HG03060 (cell line): Measurements from ENCODE around the gene HMCN1.

ENCODE experiments used
- ATAC-seq: cut with Tn5 transposase; IDR thresholded peaks from one replicate; pipeline ENCODE4 v1.9.1; 2021; ENCODE audit warnings: low read depth, moderate number of reproducible peaks; ENCODE audit not compliant: unreplicated experiment

The HMCN1 gene

DNA sequence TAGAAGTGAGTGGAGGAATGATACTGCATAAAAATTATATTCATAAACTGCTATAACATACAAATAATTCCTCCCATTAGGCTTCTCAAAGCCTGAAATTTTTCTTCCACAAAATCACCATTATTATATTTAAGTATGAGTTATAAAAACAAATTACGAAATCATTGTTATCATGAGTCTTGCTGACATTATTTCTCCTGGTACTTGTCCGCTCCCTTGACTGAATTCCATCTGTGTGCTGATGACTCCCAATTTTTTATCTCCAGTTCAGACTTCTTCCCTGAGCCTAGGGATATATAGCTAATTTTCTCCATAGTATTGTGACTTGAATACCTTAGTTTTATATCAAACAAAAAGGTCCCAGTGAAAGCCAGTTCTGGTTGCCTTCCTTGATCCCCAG, 268.2 kb downstream of the HMCN1 start:
- ATAC-seq = no peak

DNA sequence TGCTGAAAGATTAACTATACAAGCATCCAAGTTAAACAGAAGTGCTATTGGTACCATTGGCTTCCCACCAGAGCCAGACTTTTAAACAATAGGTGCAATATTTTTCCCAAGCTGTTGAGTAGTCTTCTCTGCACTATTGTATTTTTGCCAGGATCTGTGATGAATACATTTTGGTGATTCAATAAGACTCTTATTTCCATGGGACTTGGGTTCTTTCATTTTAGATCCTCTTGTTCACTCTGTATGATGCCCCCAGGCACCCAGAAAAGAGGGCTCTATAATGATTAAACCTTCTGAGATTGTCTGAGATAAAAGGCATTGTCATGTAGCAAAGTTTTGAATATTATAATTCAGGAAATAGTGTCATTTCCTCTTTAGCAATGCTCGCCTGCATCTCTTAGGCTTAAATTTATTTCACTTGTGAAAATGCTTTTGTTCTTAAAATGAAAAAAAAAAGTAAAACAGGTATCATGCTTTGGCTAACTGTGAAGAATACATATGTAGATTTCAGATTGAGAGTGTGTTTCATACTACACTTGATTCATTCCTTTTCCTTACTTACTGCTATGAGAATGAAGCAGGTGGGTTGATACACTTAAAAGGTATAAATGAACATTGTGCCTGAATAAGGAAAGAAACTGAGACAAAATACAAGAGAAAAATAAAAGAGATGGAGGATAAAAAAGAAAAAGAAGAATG, 275.0 kb downstream of the HMCN1 start:
- ATAC-seq = no peak

DNA sequence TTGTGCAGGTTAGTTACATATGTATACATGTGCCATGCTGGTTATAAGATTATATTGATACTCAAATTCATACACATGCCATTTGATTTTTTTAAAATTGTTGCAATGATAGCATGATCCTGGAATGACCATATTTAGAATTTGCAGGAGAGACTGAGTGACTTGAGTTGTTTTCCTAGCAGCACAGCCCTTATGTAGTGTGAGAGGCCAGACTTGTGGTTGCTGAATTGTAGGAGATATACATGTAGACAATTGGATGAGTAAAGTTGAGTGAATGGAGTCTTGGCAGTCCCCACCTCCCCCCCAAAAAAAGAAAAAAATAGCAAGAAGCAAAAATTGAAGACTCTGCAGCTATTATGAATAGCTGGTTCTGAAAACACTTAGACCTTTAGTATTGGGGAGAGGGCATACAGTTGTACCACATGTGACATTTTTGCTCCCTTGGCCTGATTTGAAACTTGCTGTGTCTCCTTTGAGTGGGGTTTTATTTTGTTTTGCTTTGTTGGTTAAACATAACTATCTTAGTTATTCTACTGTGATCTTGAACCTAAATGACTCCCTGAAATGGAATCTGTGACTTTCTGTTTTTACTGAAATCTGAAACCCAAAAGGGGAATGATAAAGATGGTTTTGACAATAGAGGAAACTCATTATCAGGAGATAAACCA, 280.3 kb downstream of the HMCN1 start:
- ATAC-seq = no peak

DNA sequence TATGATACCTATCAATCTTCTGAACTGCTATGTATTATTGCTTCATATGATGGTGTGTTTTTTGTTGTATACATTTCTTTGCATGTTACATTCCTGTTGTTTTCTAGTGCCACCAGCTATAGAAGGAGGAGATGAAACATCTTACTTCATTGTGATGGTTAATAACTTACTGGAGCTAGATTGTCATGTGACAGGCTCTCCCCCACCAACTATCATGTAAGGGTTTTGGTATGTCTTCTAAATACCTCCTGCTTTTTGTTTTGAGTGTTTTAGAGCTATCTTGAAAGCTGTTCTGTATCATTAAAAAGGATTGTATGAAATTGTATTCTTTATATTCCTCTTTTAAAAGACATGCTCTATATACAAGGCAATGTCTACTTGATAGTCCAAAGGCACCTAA, 282.7 kb downstream of the HMCN1 start:
- no peak for ATAC-seq

DNA sequence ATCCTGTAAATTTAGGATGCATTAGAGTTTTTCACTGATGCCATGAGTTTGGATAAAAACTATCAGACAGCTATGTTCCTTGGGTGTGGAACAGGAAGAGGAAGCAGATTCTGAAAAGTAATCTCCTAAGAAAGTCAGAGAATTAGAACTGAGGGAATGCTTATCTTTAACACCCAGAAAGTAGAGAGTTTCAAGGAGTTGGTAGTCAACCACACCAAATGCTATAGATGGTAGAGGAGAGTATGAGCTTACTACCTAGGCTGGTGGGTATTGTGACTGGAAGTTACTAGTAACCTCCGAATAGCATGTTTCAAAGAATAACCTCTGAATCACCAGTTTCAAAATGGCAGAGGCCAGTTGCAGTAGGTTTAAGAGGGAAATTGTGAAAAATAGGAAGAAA, 288.0 kb downstream of the HMCN1 start:
- no peak for ATAC-seq

DNA sequence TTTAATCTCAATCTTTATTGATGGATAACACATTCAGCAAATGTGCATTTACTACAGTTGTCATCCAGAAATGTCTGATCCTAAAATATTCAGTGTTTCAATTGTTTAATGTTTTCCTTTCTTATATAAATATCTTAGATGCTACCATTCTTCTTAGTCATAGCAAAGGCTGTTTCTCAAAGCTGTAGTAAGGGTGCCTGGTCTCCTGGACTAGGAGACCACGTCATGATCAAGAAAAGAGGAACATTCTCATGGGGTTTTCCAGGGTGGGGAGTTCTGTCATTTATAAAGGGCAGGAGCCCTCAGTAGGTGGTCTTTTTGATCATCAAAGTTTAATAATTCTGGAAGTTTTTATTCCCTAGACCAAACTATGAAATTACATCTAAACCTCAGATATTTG, 292.8 kb downstream of the HMCN1 start:
- ATAC-seq = no peak

DNA sequence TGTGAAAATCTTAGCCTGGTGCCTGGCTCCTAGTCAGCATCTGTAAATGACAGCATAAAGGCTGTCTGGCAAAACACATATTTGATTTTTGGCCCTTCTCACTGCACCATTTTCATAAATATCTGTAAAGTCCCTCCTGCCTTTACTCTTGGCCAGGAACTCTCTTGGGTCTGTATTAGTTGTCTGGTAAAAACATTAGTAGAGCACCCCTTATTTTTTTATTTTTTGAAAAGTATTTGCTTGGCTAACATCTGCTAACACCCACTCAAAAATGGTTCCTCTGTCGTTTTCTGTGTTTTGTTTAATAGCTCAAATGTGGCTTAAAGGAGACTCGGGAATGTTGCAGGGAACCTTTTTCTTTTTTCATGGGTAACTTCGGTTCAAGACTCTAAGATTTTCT, 293.4 kb downstream of the HMCN1 start:
- no peak for ATAC-seq

DNA sequence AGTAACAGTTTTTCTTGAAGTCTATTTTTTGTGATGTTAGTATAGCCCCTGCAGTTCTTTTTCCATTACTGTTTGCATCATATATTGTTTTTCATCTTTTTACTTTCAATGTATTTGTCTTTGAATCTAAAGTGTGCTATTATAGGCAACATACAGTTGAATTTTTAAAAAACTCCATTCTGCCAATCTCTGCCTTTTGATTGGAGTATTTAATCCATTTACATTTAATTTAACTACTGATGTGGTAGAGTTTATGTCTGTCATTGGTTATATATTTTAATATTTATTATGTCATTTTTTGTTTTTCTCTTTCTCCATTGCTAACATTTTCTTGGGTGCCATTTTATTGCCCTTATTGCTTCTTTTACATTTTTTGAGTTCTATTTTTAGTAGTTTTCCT, 296.3 kb downstream of the HMCN1 start:
- no peak for ATAC-seq

DNA sequence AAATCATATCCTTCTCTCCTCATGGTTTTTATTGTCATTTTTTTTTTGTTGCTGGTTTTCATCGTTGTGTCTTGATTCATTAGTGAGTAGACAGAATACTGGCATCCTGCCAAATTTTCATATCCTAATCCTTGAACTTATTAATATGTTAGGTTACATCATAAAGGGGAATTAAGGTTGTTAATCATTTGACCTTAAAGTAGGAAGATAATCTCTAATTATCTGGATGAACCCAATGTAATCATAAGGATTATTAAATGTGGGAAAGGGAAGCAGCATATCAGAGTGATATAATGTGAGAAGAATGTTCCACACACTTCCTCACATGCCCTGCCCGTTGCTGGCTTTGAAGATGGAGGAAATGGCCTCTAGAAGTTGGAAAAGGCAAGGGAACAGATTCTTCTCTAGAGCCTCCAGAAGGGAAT, 299.7 kb downstream of the HMCN1 start:
- ATAC-seq = no peak

DNA sequence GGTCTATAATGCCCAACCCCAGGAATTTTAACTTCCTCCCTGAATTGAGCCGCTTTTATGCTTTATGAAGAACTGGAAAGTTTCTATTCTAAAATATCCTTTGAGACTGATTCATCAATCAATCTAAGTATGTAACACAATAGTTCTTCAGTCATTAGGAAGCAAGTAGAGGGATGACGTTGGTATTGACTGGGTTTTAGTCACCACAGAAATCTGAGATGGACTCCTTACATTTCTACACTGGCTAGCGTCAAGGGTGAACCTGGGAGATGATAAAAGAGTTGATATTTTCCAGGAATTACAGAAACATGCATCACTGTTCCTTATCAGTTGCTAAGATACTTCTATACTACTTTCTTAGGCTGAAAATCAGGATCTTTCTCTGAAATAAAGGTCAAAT, 308.0 kb downstream of the HMCN1 start:
- ATAC-seq = no peak

DNA sequence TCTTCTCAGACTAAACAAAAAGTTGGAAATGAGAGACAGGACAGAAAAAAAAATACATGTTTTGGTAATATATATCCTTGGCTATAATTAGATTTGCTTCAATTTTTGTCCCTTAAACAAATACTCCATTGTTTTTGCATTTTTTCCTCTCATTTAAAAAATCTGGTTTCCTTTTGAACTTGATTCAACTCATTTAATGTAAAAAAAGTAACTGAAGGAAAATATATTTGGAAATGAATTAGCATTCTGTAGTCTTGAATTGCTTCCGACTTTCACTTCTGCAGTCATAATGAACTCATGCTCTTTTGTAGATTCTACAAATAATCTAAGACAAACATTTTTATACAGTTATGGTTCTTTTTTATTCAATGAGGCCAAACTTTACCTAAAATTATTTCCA, 309.1 kb downstream of the HMCN1 start:
- no peak for ATAC-seq

DNA sequence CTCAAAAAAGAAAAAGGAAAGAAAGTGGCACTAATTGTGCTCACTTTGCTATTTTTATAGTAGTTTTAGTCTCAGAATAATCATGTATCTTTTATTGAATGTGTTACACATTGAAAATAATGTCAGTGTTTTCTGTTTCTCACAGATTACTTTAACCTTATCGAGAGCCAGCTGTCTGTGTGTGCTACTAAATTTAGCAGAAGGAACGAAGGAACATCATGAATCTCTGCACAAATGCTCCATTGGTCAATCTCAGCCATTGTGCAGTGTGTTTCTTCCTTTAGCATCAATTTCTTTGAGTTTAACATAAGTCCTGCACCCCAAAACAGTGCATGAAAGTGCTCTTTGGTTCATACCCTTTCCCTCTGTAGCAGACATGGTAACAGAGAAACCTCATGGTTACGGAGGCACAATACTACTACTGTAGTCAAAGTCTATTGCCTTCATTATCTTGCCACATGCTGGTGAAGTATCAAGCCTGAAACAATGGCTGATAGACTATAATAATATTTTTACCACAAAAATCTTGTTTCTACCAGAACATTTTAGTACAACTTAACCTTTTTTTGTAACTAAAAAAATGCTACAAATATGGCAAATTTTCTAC, 310.0 kb downstream of the HMCN1 start:
- no peak for ATAC-seq

DNA sequence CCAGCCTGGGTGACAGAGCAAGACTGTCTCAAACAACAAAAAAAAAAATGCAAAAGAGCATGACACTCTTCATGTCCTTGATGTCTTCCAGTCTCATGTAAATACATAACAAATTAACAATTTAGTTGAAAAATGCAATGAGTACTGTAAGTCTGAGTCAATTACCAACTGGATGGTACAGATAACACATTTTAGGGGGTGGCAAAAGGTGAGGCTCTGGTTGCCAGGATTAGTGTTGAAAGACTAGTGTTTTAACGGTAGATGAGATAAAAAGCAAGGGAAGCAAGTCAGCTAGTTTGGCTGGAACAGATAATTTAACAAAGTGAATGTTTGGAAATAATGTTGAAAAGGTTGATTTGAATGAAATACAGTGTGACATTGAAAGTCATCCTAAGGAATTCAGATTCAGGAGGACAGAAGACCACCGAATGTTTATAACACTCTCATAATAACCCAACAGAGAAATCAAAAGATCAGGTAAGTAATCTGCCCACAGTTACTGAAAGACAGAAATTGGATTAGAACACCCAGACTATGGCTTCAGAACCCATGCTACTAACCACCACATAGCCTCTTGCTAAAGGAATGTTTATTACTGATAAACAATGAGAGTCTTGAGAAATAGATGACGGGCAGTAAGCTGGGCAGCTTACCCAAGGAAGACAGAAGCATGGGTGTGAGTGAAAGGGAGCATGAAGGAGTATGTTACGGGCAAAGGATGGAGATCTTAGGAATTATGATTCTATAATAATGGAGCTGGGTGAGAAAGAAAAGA, 312.4 kb downstream of the HMCN1 start:
- ATAC-seq = no peak

DNA sequence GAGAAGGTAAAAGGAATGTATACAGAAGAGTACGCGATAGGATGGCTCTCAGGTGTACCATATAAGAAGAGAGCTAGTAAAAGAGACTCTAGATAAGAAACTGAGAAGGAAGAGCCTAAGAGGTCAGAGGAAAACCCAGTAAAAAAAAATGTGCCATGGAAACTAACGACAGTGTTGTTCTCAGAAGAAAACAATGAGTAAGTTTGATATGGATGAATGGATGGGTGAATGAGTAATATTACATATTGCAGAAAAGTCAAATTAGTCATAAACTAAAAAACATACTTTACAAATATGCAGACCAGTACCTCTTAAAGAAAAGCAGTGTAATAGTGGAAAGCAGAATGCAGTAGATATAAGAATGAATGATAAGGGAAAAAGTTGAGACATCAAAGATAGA, 316.2 kb downstream of the HMCN1 start:
- ATAC-seq = no peak

DNA sequence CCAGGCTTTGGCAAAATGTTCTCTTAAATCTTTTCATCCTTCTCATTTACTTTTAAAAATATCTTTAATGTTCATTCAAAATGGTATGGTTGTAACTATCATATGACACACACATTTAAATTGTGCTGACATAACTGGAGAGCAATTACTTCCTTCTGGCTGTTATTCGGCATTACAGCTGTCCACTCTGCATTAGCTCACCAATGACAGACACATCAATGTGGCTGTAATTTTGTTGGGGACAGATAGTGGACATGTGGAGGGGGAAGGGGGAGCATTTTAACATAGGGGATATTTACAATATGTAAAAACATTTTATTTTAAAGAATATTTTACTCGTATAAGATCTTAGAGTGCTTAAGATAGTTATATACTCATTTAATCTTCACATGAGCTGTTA, 319.8 kb downstream of the HMCN1 start:
- ATAC-seq = no peak

DNA sequence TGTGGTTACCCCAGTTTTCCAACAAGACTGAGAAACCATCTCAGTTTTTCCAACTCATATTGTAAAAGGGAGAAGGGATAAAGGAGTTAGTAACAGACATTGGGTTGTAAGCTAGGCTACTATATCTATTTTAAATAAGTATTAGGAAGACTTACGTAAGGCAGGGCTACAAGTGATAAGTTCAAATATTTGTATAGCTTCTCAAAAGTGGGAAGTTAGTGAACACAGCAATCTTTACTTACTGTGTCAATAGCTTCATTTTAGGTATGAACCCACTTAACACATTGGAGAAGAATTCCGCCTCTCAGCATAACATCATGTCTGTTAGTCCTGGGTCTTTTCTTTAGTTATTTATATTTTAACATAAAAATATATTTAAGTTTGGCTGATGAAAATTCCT, 320.7 kb downstream of the HMCN1 start:
- ATAC-seq = no peak

DNA sequence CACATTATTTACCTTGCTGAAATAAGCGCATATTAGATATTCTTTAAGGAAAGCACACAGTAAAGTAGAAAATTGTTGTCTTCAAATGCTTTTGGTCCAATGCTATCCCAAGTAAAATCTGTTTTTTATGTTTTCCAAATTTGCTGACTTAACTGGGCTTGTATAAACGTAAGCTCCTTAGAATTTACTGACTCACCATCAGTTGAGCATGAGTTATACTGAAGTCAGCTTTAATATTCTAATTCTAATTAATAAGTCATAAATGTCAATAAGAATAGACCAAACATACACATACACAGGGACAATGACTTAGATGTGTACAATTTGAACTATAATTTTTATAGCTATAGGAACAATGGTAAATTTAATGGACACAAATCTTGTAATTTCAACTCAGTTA, 321.7 kb downstream of the HMCN1 start:
- no peak for ATAC-seq

DNA sequence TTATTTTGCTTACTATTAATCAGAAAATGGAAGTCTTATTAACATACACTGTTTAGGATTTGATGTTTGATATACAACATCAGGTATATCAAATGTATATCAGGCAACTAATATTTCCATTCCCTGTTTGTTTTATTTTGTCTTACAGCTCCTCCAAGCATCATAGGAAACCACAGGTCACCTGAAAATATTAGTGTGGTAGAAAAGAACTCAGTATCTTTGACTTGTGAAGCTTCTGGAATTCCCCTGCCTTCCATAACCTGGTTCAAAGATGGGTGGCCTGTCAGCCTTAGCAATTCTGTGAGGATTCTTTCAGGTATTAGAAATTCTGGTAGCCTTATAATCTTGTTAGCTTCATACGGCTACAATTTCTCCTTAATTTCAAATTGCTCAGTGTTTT, 322.9 kb downstream of the HMCN1 start:
- no peak for ATAC-seq

DNA sequence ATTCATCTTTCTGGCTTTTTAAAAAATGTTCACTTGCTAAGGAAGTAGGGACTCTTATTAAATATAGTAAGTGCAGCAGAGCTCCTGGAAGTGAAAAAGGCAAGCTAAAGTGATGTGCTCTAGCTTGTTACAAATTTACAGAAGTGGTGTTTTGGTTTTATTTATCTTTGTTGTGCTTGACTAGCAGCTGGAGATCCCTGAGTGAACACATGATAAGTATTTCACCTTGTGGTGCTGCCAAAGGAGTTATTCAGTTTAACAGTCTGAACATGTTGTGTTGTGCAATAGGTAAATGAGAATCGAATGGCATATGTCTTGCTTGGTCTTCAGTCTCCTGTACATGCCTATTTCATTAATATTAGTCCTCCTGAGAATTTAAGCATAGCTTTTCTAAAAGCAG, 325.1 kb downstream of the HMCN1 start:
- no peak for ATAC-seq

DNA sequence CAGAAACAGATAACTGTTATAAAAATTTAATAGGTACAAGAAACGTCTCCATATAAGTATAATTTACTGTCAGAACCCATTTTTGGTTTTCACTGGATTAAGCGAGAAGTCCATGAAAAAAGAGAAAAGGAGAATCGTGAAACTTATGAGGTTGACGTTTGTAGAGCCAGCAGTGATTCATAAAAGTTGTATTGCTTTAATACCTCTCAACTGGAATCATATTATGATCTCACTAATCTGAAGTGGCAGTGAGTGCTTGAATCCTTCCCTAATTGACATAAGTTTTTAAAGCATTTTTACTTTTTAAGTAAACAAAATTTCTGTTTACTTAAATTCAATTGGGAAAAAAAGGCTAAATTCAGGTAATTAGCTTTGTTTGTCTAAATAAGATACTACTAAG, 325.6 kb downstream of the HMCN1 start:
- ATAC-seq = no peak

DNA sequence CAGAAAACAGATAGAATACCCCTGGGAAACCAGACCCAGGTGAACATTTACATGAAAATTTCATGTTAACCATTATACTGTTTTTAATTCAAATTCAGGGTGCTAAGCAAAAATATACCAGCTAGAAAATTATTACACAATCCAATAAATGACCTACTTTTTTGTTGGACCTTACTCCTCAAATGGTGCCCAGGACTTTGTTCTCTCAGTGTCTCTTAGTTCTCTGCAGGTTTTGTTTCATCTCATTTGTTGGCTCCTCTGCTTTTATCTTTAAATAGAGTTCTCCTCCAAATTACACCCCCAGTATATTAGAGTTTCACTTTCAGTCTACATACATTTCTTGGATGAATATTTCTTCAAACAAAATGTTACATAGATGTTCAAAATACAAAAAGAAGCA, 326.0 kb downstream of the HMCN1 start:
- ATAC-seq = no peak
